Activated T-cell treated with anti-CD3 and anti-CD28 coated beads, Interleukin-2, amount 50 U/mL, for 24 hours (primary cell): ENCODE measurements around the gene KLHL6.
"Not testable (repeated sequence)": the region's sequence is repeated elsewhere in the genome, so short reads cannot be mapped to it uniquely, and the experiment has no call there.

ENCODE experiments used
- DNase-seq: peaks from one replicate; pipeline ENCODE4 v3.0.0-alpha.2; 2020
- H3K27ac Mint-ChIP-seq: 2 replicates; pipeline ENCODE4 v1.8.0; 2020; ENCODE audit warnings: mild to moderate bottlenecking, mixed read lengths
- H3K27me3 Mint-ChIP-seq: 2 replicates; pipeline ENCODE4 v1.8.0; 2020; ENCODE audit warnings: mixed read lengths
- H3K36me3 Mint-ChIP-seq: 2 replicates; pipeline ENCODE4 v1.8.0; 2020; ENCODE audit warnings: low read depth, mixed read lengths
- H3K4me1 Mint-ChIP-seq: 2 replicates; pipeline ENCODE4 v1.8.0; 2020; ENCODE audit warnings: low read depth, mixed read lengths
- H3K4me3 Mint-ChIP-seq: 2 replicates; pipeline ENCODE4 v1.8.0; 2020; ENCODE audit warnings: mild to moderate bottlenecking, moderate library complexity, mixed read lengths
- H3K9me3 Mint-ChIP-seq: 2 replicates; pipeline ENCODE4 v1.8.0; 2020; ENCODE audit warnings: mixed read lengths

The KLHL6 gene

GRCh38 chr3:183454064-183454463, 101.4 kb downstream of the KLHL6 start:
- Mint-ChIP-seq H3K4me1 (no peaks in the 10 kb centered on the region), H3K27me3 (no peaks in the 10 kb centered on the region), H3K4me3 (no peak overlapping the region), H3K36me3 (peaks cover 13% of the 10 kb centered on the region), H3K9me3 (no peaks in the 10 kb centered on the region), H3K27ac (no peak overlapping the region)
- no peak for DNase-seq

DNA sequence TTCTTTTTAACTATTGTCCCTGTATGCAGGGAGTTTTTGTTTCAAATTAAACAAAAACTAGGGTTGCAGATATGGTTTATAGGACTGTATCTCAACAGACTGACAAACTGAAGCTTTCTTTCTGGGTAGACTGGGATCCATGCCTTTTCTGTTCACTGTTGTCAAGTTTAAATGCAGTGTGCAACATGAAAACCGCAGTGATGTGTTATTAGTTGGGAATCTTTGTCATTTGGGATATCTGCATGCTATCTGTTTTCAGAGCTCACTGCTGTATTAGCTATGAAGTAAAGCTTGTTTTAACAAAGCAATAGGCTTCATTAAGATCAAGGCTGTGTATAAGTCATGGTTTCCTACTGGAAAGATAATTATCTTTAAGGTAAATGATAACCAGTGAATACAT, 105.7 kb downstream of the KLHL6 start:
- no peak for DNase-seq
- H3K36me3 Mint-ChIP-seq, result peaks cover 9% of the 10 kb centered on the region
- H3K27ac Mint-ChIP-seq, result no peak overlapping the region
- no peaks in the 10 kb centered on the region for H3K9me3 Mint-ChIP-seq
- no peaks in the 10 kb centered on the region for H3K27me3 Mint-ChIP-seq
- H3K4me3 Mint-ChIP-seq, result no peak overlapping the region
- peaks cover 18% of the 10 kb centered on the region for H3K4me1 Mint-ChIP-seq

- no peaks in the 10 kb centered on the region for H3K27me3 Mint-ChIP-seq
- peaks cover 18% of the 10 kb centered on the region for H3K4me1 Mint-ChIP-seq
- no peak overlapping the region for H3K4me3 Mint-ChIP-seq
- no peak for DNase-seq
- H3K36me3 Mint-ChIP-seq, result peaks cover 8% of the 10 kb centered on the region
- H3K27ac Mint-ChIP-seq, result no peak overlapping the region
- peaks cover 3% of the 10 kb centered on the region for H3K9me3 Mint-ChIP-seq
These were observed 106.1 kb downstream of the KLHL6 start for GRCh38 chr3:183449391-183449790.

GRCh38 chr3:183448369-183449128, 107.0 kb downstream of the KLHL6 start:
- H3K4me3 Mint-ChIP-seq, result peak overlapping the region; percentile 93
- no peak for DNase-seq
- H3K27me3 Mint-ChIP-seq, result no peaks in the 10 kb centered on the region
- H3K4me1 Mint-ChIP-seq, result peaks cover 18% of the 10 kb centered on the region
- no peak overlapping the region for H3K27ac Mint-ChIP-seq
- H3K36me3 Mint-ChIP-seq, result peaks cover 8% of the 10 kb centered on the region
- H3K9me3 Mint-ChIP-seq, result peaks cover 7% of the 10 kb centered on the region

- H3K9me3 Mint-ChIP-seq, result peaks cover 16% of the 10 kb centered on the region
- H3K27me3 Mint-ChIP-seq, result no peaks in the 10 kb centered on the region
- H3K36me3 Mint-ChIP-seq, result peaks cover 7% of the 10 kb centered on the region
- peak; percentile 81 for DNase-seq
- H3K4me3 Mint-ChIP-seq, result peak overlapping the region; percentile 93
- peaks cover 18% of the 10 kb centered on the region for H3K4me1 Mint-ChIP-seq
- peak overlapping the region; percentile 87 for H3K27ac Mint-ChIP-seq
These were observed 108.1 kb downstream of the KLHL6 start for GRCh38 chr3:183447206-183448001.

GRCh38 chr3:183446838-183447205, 108.7 kb downstream of the KLHL6 start:
- Mint-ChIP-seq H3K9me3 (peaks cover 16% of the 10 kb centered on the region), H3K36me3 (peaks cover 4% of the 10 kb centered on the region), H3K4me1 (peaks cover 18% of the 10 kb centered on the region), H3K27ac (no peak overlapping the region), H3K27me3 (no peaks in the 10 kb centered on the region), H3K4me3 (peak overlapping the region; percentile 93)
- no peak for DNase-seq

- Mint-ChIP-seq H3K4me3 (no peak overlapping the region), H3K4me1 (peaks cover 18% of the 10 kb centered on the region), H3K36me3 (peaks cover 4% of the 10 kb centered on the region), H3K9me3 (peaks cover 18% of the 10 kb centered on the region), H3K27me3 (no peaks in the 10 kb centered on the region), H3K27ac (no peak overlapping the region)
- DNase-seq, result no peak
These were observed 110.8 kb downstream of the KLHL6 start for GRCh38 chr3:183444748-183445147.

GRCh38 chr3:183443395-183444385, 111.8 kb downstream of the KLHL6 start:
- no peak overlapping the region for H3K4me3 Mint-ChIP-seq
- peaks cover 4% of the 10 kb centered on the region for H3K36me3 Mint-ChIP-seq
- no peaks in the 10 kb centered on the region for H3K27me3 Mint-ChIP-seq
- peaks cover 18% of the 10 kb centered on the region for H3K4me1 Mint-ChIP-seq
- no peak for DNase-seq
- H3K9me3 Mint-ChIP-seq, result peaks cover 18% of the 10 kb centered on the region
- H3K27ac Mint-ChIP-seq, result no peak overlapping the region

DNA sequence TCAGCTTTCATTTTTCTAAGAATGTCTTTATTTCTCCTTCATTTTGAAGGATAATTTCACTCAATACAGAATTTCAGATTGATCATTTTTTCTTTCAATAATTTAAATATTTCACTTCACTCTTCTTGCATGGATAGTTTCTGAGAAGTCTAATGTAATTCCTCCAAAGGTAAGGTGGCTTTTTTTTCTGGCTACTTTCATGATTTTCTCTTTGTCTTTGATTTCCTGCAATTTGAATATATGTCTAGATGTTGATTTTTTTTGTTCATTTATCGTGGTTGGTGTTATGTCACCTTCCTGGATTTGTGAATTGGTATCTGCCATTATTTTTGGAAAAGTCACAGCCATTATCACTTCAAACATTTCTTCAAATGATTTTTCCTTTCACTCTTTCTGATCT, 112.5 kb downstream of the KLHL6 start:
- no peak for DNase-seq
- H3K4me3 Mint-ChIP-seq, result no peak overlapping the region
- peaks cover 4% of the 10 kb centered on the region for H3K36me3 Mint-ChIP-seq
- H3K9me3 Mint-ChIP-seq, result peaks cover 18% of the 10 kb centered on the region
- H3K27ac Mint-ChIP-seq, result no peak overlapping the region
- no peaks in the 10 kb centered on the region for H3K27me3 Mint-ChIP-seq
- H3K4me1 Mint-ChIP-seq, result peaks cover 16% of the 10 kb centered on the region

DNA sequence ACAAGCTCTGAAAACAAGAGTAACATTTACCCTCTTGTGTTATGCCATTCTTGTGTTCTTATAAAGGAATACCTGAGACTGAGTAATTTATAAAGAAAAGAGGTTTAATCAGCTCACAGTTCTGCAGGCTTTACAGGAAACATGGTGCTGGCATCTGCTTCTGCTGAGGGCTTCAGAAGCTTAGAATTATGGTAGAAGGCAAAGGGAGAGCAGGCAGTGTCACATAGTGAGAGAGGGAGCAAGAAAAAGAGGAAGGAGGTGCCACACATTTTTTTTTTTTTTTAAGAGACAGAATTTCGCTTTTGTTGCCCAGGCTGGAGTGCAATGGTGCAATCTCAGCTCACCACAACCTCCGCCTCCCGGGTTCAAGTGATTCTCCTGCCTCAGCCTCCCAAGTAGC, 115.0 kb downstream of the KLHL6 start:
- not testable (repeated sequence) for DNase-seq, H3K27me3 Mint-ChIP-seq, H3K36me3 Mint-ChIP-seq, H3K27ac Mint-ChIP-seq, H3K4me3 Mint-ChIP-seq
- Mint-ChIP-seq H3K9me3 (peaks cover 18% of the 10 kb centered on the region), H3K4me1 (peaks cover 22% of the 10 kb centered on the region)

DNA sequence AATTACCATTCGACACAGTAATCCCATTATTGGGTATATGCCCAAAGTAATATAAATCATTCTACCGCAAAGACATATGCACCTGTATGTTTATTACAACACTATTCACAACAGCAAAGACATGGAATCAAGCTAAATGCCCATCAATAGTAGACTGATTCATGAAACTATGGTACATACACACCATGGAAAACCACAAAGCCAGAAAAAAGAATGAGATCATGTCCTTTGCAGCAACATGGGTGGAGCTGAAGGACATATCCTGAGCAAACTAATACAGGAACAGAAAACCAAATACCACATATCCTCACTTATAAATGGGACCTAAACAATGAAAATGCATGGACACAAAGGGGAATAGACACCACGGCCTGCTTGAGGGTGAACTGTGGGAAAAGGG, 116.0 kb downstream of the KLHL6 start:
- no peaks in the 10 kb centered on the region for H3K36me3 Mint-ChIP-seq
- H3K9me3 Mint-ChIP-seq, result peaks cover 16% of the 10 kb centered on the region
- H3K27me3 Mint-ChIP-seq, result no peaks in the 10 kb centered on the region
- H3K4me1 Mint-ChIP-seq, result peaks cover 31% of the 10 kb centered on the region
- no peak for DNase-seq
- no peak overlapping the region for H3K4me3 Mint-ChIP-seq
- no peak overlapping the region for H3K27ac Mint-ChIP-seq

- H3K4me1 Mint-ChIP-seq, result peaks cover 31% of the 10 kb centered on the region
- no peak overlapping the region for H3K4me3 Mint-ChIP-seq
These were observed 116.8 kb downstream of the KLHL6 start for GRCh38 chr3:183438735-183439134.

GRCh38 chr3:183437666-183438564, 117.6 kb downstream of the KLHL6 start:
- H3K4me1 Mint-ChIP-seq, result peaks cover 31% of the 10 kb centered on the region

More at GRCh38 chr3:183438735-183439134, 116.8 kb downstream of the KLHL6 start:
- Mint-ChIP-seq H3K9me3 (peaks cover 12% of the 10 kb centered on the region), H3K36me3 (no peaks in the 10 kb centered on the region), H3K27me3 (no peaks in the 10 kb centered on the region), H3K27ac (no peak overlapping the region)
- no peak for DNase-seq

More at GRCh38 chr3:183437666-183438564, 117.6 kb downstream of the KLHL6 start:
- no peaks in the 10 kb centered on the region for H3K36me3 Mint-ChIP-seq
- no peaks in the 10 kb centered on the region for H3K27me3 Mint-ChIP-seq
- DNase-seq, result no peak
- no peak overlapping the region for H3K27ac Mint-ChIP-seq
- peaks cover 4% of the 10 kb centered on the region for H3K9me3 Mint-ChIP-seq
- no peak overlapping the region for H3K4me3 Mint-ChIP-seq
